ENCODE measurements around the gene GMPPB. TPM values are rescaled to one million over a fixed set of nuclear protein-coding genes. Genes with fewer than 3 reads are reported as not detected.
"Not testable (repeated sequence)": the region's sequence is repeated elsewhere in the genome, so short reads cannot be mapped to it uniquely, and the experiment has no call there.

GMPPB gene
- total and polyA plus RNA-seq, 11 donors = 7.6 to 53.7 (median 13.7) TPM

DNA sequence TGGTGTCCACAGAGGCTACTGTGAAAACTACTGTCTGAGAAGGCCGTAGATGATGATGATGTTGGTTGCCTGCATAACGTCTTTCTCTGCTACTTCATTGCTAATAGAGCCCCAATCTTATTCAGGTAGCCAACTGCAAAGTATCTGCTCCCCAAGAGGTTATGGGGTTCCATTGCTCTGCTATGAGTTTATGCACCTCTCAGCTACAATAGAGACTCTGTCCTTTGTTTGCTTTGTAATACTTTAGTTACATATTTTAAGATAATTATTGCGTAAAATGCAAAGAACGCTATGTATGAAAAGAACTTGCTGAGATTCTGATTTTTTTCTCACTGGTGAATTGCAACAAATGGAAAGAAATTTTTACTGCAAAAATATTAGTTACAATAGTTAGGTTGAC, 27.8 kb upstream of the GMPPB start:
- intact Hi-C loops (cut with DNase I) = no loop called here
- H3K9me3 ChIP-seq = no peaks in the 10 kb centered on the region
- peaks cover 0 to 38% (median 6%) of the 10 kb centered on the region in 12 donors for H3K4me1 ChIP-seq

DNA sequence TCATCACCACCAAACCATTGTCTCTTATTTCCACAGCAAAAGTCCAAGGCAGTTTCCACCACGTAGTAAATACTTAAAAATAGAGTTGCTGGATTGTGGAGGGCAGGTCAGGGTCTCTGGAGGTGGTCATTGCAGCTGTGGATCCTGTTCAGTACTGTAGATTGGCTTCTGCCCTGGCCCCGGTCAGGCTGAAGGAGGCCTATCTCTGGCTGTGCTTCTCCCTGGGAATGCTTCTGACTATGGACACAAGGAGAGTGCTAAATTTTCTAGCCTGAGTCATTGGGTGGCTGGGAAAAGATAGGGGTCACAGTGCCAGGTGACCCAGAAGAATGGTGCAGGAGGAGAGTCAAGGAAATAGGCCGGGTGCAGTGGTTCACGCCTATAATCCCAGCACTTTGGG, 26.3 kb upstream of the GMPPB start:
- Histone ChIP-seq H3K36me3 (peaks cover 0 to 40% (median 33%) of the 10 kb centered on the region in 9 donors), H3K4me3 (no peak overlapping the region), H3K9me3 (no peaks in the 10 kb centered on the region), H3K4me1 (peaks cover 0 to 34% (median 6%) of the 10 kb centered on the region in 12 donors), H3K27me3 (no peaks in the 10 kb centered on the region), H3K27ac (no peak overlapping the region)
- no peak for DNase-seq
- TF ChIP-seq POLR2A (IDR thresholded peaks at IDR 0.05) = no peak
- TF ChIP-seq, protein P1, sequence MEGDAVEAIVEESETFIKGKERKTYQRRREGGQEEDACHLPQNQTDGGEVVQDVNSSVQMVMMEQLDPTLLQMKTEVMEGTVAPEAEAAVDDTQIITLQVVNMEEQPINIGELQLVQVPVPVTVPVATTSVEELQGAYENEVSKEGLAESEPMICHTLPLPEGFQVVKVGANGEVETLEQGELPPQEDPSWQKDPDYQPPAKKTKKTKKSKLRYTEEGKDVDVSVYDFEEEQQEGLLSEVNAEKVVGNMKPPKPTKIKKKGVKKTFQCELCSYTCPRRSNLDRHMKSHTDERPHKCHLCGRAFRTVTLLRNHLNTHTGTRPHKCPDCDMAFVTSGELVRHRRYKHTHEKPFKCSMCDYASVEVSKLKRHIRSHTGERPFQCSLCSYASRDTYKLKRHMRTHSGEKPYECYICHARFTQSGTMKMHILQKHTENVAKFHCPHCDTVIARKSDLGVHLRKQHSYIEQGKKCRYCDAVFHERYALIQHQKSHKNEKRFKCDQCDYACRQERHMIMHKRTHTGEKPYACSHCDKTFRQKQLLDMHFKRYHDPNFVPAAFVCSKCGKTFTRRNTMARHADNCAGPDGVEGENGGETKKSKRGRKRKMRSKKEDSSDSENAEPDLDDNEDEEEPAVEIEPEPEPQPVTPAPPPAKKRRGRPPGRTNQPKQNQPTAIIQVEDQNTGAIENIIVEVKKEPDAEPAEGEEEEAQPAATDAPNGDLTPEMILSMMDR (IDR thresholded peaks at IDR 0.05) = no peak
- ATAC-seq = peak in 2 of 4 donors; percentile 39 to 56
- WGBS, 4 donors = 78 to 89% (median 83%) methylated on average over 4 of the region's 4 CpGs
- intact Hi-C loops (cut with DNase I) = no loop called here

More for the DNA sequence above, 27.8 kb upstream of the GMPPB start:
- no peak overlapping the region for H3K4me3 ChIP-seq
- peaks cover 0 to 28% (median 19%) of the 10 kb centered on the region in 9 donors for H3K36me3 ChIP-seq
- ATAC-seq (no peak), DNase-seq (no peak)
- WGBS, 4 donors = 93 to 96% (median 94%) methylated on average over 4 of the region's 4 CpGs
- TF ChIP-seq, protein P1 (IDR thresholded peaks at IDR 0.05) = no peak
- TF ChIP-seq POLR2A (IDR thresholded peaks at IDR 0.05) = no peak
- no peaks in the 10 kb centered on the region for H3K27me3 ChIP-seq
- H3K27ac ChIP-seq = no peak overlapping the region

DNA sequence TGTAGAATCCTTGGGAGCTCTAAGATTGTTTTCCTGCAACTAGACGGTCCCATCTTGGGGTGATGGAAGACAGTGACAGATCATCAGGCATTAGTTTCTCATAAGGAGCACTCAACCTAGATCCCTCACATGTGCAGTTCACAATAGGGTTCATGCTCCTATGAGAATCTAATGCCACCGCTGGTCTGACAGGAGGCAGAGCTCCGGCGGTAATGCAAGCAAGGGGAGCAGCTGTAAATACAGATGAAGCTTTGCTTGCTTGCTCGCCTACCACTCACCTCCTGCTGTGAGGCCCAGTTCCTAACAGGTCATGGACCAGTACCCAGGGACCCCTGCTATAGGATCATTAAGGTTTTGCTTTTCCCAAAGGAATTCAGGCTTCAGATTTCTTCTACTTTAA, 25.1 kb upstream of the GMPPB start:
- Histone ChIP-seq H3K36me3 (peaks cover 0 to 46% (median 38%) of the 10 kb centered on the region in 9 donors), H3K4me1 (peaks cover 0 to 23% (median 3%) of the 10 kb centered on the region in 12 donors)
- WGBS, 4 donors = 87 to 92% (median 88%) methylated on average over 5 of the region's 5 CpGs
- intact Hi-C loops (cut with DNase I); H3K9me3 ChIP-seq; ATAC-seq; H3K4me3 ChIP-seq; H3K27ac ChIP-seq; DNase-seq; H3K27me3 ChIP-seq: not testable (repeated sequence)

DNA sequence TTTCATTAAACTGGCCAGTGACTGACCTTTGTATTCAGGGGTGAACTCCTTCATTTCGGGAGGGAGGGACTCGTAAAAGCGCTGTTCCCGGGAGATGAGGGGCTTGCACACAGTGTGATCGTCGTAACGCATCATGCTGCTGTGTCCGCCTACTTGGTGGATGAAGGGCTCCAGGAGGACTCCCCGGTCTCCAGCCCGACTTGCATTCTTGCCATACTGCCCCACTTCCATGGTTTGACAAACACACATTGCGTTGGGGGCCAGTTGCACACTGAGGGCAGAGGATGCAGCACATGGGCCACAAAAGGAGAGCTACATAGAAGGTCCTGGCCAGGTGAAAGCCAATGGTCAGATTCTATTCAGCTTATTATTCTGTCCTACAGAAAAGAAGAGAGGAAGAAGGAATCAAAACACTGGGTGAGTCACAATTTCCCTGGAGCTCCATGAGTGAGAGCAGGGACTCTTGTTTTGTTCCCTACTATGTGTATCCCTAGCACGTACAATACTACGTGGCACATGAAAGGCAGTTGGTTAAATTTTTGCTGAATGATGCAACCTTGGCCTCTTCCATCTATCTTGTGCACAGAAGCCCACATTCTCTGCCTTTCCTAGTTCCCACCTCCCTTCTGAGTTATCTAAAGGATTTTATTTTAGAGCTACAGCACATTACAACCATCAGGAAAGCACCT, 24.2 kb upstream of the GMPPB start:
- TF ChIP-seq, protein P1 (IDR thresholded peaks at IDR 0.05) = no peak
- TF ChIP-seq POLR2A (IDR thresholded peaks at IDR 0.05) = no peak
- no peak overlapping the region for H3K27ac ChIP-seq

More for the DNA sequence above, 24.2 kb upstream of the GMPPB start:
- Histone ChIP-seq H3K36me3 (peaks cover 0 to 54% (median 39%) of the 10 kb centered on the region in 9 donors), H3K4me3 (no peak overlapping the region), H3K4me1 (peaks cover 0 to 14% (median 0%) of the 10 kb centered on the region in 12 donors), H3K27me3 (no peaks in the 10 kb centered on the region), H3K9me3 (no peaks in the 10 kb centered on the region)
- intact Hi-C loops (cut with DNase I) = no loop called here
- 89 to 93% (median 91%) methylated on average over 13 of the region's 13 CpGs for WGBS, 4 donors
- ATAC-seq (no peak), DNase-seq (no peak)

All from heart left ventricle (tissue), 16 donors.